CD4-positive, alpha-beta T cell treated with Interleukin-2 at 100 ng/mL for 4 hours (primary cell): Measurements from ENCODE around the gene ORM2.
"Not testable (repeated sequence)": the region's sequence is repeated elsewhere in the genome, so short reads cannot be mapped to it uniquely, and the experiment has no call there.

Experiments used
- DNase-seq: peaks from one replicate; pipeline ENCODE4 v3.0.0-alpha.2; 2020; ENCODE audit warnings: low spot score

Gene ORM2

GRCh38 chr9:114329625-114330022 is at the start of gene ORM2:
ORM2 (plus strand) TSS chr9:114329869; CDS start chr9:114329905, 36 bp downstream.
- not testable (repeated sequence) for DNase-seq

- DNase-seq = no peak
Observed at GRCh38 chr9:114280636-114281472, 48.8 kb upstream of the ORM2 start.

- DNase-seq = no peak
Observed at GRCh38 chr9:114281473-114282103, 48.1 kb upstream of the ORM2 start.

GRCh38 chr9:114282104-114282485 is 47.6 kb upstream of the ORM2 start:
- no peak for DNase-seq

- no peak for DNase-seq
Observed at GRCh38 chr9:114282507-114282906, 47.2 kb upstream of the ORM2 start.

GRCh38 chr9:114282926-114283325 is 46.7 kb upstream of the ORM2 start:
- DNase-seq = no peak

GRCh38 chr9:114283551-114284111 is 46.0 kb upstream of the ORM2 start:
- no peak for DNase-seq

- DNase-seq = no peak
Observed at GRCh38 chr9:114284316-114285060, 45.2 kb upstream of the ORM2 start.

- DNase-seq = no peak
Observed at GRCh38 chr9:114285166-114285867, 44.4 kb upstream of the ORM2 start.

GRCh38 chr9:114286146-114286679 is 43.5 kb upstream of the ORM2 start:
- no peak for DNase-seq

GRCh38 chr9:114287001-114287762 is 42.5 kb upstream of the ORM2 start:
- no peak for DNase-seq

GRCh38 chr9:114287763-114288192 is 41.9 kb upstream of the ORM2 start:
- no peak for DNase-seq

- no peak for DNase-seq
Observed at GRCh38 chr9:114288193-114289091, 41.2 kb upstream of the ORM2 start.

GRCh38 chr9:114289106-114289505 is 40.6 kb upstream of the ORM2 start:
- DNase-seq = no peak

GRCh38 chr9:114289571-114290481 is 39.8 kb upstream of the ORM2 start:
- no peak for DNase-seq

- DNase-seq = no peak
Observed at GRCh38 chr9:114290561-114290986, 39.1 kb upstream of the ORM2 start.

GRCh38 chr9:114291064-114291474 is 38.6 kb upstream of the ORM2 start:
- peak; percentile 67 for DNase-seq

- DNase-seq = no peak
Observed at GRCh38 chr9:114291886-114292590, 37.6 kb upstream of the ORM2 start.
